ENCODE measurements around the gene ZNF92.

ZNF92 gene

GRCh38 chr7:65369843-65370242 is 3.8 kb upstream of the ZNF92 start:
- no peak for TF ChIP-seq CTCF (IDR thresholded peaks at IDR 0.05; ENCODE audit: extremely low read depth, missing control alignments)
- DNase-seq (ENCODE audit: low spot score): no peak

- no peak for TF ChIP-seq CTCF (IDR thresholded peaks at IDR 0.05; ENCODE audit: extremely low read depth, missing control alignments)
- no peak for DNase-seq (ENCODE audit: low spot score)
Measured at GRCh38 chr7:65371468-65371867, 2.2 kb upstream of the ZNF92 start.

- TF ChIP-seq CTCF (IDR thresholded peaks at IDR 0.05; ENCODE audit: extremely low read depth, missing control alignments): no peak
- no peak for DNase-seq (ENCODE audit: low spot score)
Measured at GRCh38 chr7:65379318-65379717, 5.7 kb downstream of the ZNF92 start.

- no peak for DNase-seq (ENCODE audit: low spot score)
- TF ChIP-seq CTCF (IDR thresholded peaks at IDR 0.05; ENCODE audit: extremely low read depth, missing control alignments): no peak
Measured at GRCh38 chr7:65381742-65382141, 8.1 kb downstream of the ZNF92 start.

GRCh38 chr7:65382452-65382851 is 8.8 kb downstream of the ZNF92 start:
- DNase-seq (ENCODE audit: low spot score): no peak
- TF ChIP-seq CTCF (IDR thresholded peaks at IDR 0.05; ENCODE audit: extremely low read depth, missing control alignments): no peak

GRCh38 chr7:65387891-65388290 is 14.2 kb downstream of the ZNF92 start:
- no peak for DNase-seq (ENCODE audit: low spot score)
- TF ChIP-seq CTCF (IDR thresholded peaks at IDR 0.05; ENCODE audit: extremely low read depth, missing control alignments): no peak

- no peak for TF ChIP-seq CTCF (IDR thresholded peaks at IDR 0.05; ENCODE audit: extremely low read depth, missing control alignments)
Measured at GRCh38 chr7:65390588-65390987, 16.9 kb downstream of the ZNF92 start.

More at GRCh38 chr7:65390588-65390987, 16.9 kb downstream of the ZNF92 start:
- peak; percentile 34 for DNase-seq (ENCODE audit: low spot score)

Measured in GM20000 (cell line).